Keratinocyte (primary cell): ENCODE results near the gene MIER2. TPM values are rescaled to one million over a fixed set of nuclear protein-coding genes. Genes with fewer than 3 reads are reported as not detected.

Experiments used
- DNase-seq: peaks from one replicate; pipeline ENCODE4 v3.0.0-alpha.2; 2011; ENCODE audit warnings: low read depth, missing footprints, low spot score
- FAIRE-seq: peaks from 2 replicates; lab custom pipeline; 2011; peaks lifted over from hg19 to GRCh38; lab: Jason Lieb, UNC
- H2AFZ ChIP-seq: 2 replicates; pipeline ENCODE4 v1.6.0; 2012; ENCODE audit warnings: low read length, control low read depth, inconsistent platforms; ENCODE audit not compliant: control insufficient read depth
- H3K27ac ChIP-seq: 2 replicates; pipeline ENCODE4 v1.5.1; 2011; ENCODE audit warnings: low read length; ENCODE audit not compliant: control insufficient read depth, insufficient read depth
- H3K27me3 ChIP-seq: 3 replicates; pipeline ENCODE4 v1.6.0; 2011; ENCODE audit warnings: low read length; ENCODE audit not compliant: control insufficient read depth, insufficient read depth; ENCODE audit errors: extremely low read depth
- H3K36me3 ChIP-seq, 2 experiments: 2 replicates in 1 of 2; 3 replicates in 1 of 2; pipeline ENCODE4 v1.5.1; 2011; ENCODE audit warnings: low read length in 2 of 2, mild to moderate bottlenecking in 1 of 2; ENCODE audit not compliant: control insufficient read depth in 2 of 2, insufficient read depth in 2 of 2; ENCODE audit errors: extremely low read depth in 1 of 2
- H3K4me1 ChIP-seq: 3 replicates; pipeline ENCODE4 v1.5.1; 2011; ENCODE audit warnings: low read length; ENCODE audit not compliant: control insufficient read depth, insufficient read depth; ENCODE audit errors: extremely low read depth
- H3K4me2 ChIP-seq: 3 replicates; pipeline ENCODE4 v1.6.0; 2011; ENCODE audit warnings: low read depth, low read length; ENCODE audit not compliant: control insufficient read depth, insufficient read depth; ENCODE audit errors: extremely low read depth
- H3K4me3 ChIP-seq, 3 experiments: fragments of 200-600 bp in 1 of 3; sonication (generic) in 1 of 3; 2 replicates in 2 of 3; 3 replicates in 1 of 3; pipeline ENCODE4 v1.5.1; 2011 to 2016; ENCODE audit warnings: low read length in 3 of 3, mild to moderate bottlenecking in 3 of 3, control low read depth in 2 of 3, inconsistent platforms in 1 of 3, low read depth in 1 of 3, mixed read lengths in 1 of 3, mixed run types in 1 of 3, moderate library complexity in 1 of 3; ENCODE audit not compliant: control insufficient read depth in 2 of 3, insufficient read depth in 2 of 3; ENCODE audit errors: extremely low read depth in 1 of 3
- H3K79me2 ChIP-seq: 2 replicates; pipeline ENCODE4 v1.6.0; 2012; ENCODE audit warnings: low read length; ENCODE audit not compliant: control insufficient read depth, insufficient read depth
- H3K9ac ChIP-seq: 3 replicates; pipeline ENCODE4 v1.6.0; 2011; ENCODE audit warnings: low read length; ENCODE audit not compliant: control insufficient read depth, insufficient read depth; ENCODE audit errors: extremely low read depth
- H3K9me1 ChIP-seq: 3 replicates; pipeline ENCODE4 v1.6.0; 2011; ENCODE audit warnings: low read length; ENCODE audit not compliant: control insufficient read depth, insufficient read depth; ENCODE audit errors: extremely low read depth
- H3K9me3 ChIP-seq: 2 replicates; pipeline ENCODE4 v1.5.1; 2012; ENCODE audit warnings: low read depth, low read length; ENCODE audit not compliant: control insufficient read depth
- H4K20me1 ChIP-seq: 3 replicates; pipeline ENCODE4 v1.6.0; 2011; ENCODE audit warnings: low read length; ENCODE audit not compliant: control insufficient read depth, insufficient read depth; ENCODE audit errors: extremely low read depth
- CTCF ChIP-seq, 3 experiments: IDR thresholded peaks in 1 of 3; conservative IDR thresholded peaks in 1 of 3; optimal IDR thresholded peaks in 1 of 3; 2 replicates in 2 of 3; 3 replicates in 1 of 3; pipeline versions ENCODE3 to v1.5.1; 2011; ENCODE audit warnings: low read length in 3 of 3, mild to moderate bottlenecking in 3 of 3, moderate library complexity in 2 of 3, control low read depth in 1 of 3, inconsistent platforms in 1 of 3; ENCODE audit not compliant: insufficient read depth in 2 of 3; ENCODE audit errors: extremely low read depth in 1 of 3
- EZH2 ChIP-seq: IDR thresholded peaks from one replicate; pipeline ENCODE4 v1.6.1; 2012; ENCODE audit warnings: inconsistent platforms, mild to moderate bottlenecking, low read length, moderate library complexity
- dilution Hi-C: fragments of 300-500 bp; cut with MboI; formaldehyde crosslinking; loops from one replicate; pipeline ENCODE4 v1.7.0; 2020; ENCODE audit warnings: low sequenced_read_pairs; ENCODE audit not compliant: extremely low pct_ligation_motif_present
- polyA plus RNA-seq, 5 experiments: library from polyadenylated mRNA; depleted of rRNA in 3 of 5; stranded (reverse) in 3 of 5; stranded (forward) in 1 of 5; unstranded in 1 of 5; fragments of >200 nt; gene quantifications; 1 replicate in 1 of 5; 2 replicates in 3 of 5; 3 replicates in 1 of 5; pipeline versions ENCODE4 v1.2.1 to v1.2.3, GENCODE V29; 2011 to 2012; ENCODE audit warnings: missing spikeins in 2 of 5, low read depth in 1 of 5, low replicate concordance in 1 of 5

Gene MIER2
- polyA plus RNA-seq, 1 donor (not counting 4 experiments of a cell fraction or from before 2014, with no cell fraction given): 16.3 TPM

- no peak for FAIRE-seq
- no peak for DNase-seq
- no peaks in the 10 kb centered on the region for H3K4me1 ChIP-seq
- no peaks in the 10 kb centered on the region for H3K27me3 ChIP-seq
- no peak overlapping the region for H3K4me3 ChIP-seq
- no peak overlapping the region for H3K27ac ChIP-seq
- no peak overlapping the region for H2AFZ ChIP-seq
- dilution Hi-C loops: no loop called here
- no peaks in the 10 kb centered on the region for H3K79me2 ChIP-seq
- H3K36me3 ChIP-seq: peaks cover 0 to 2% of the 10 kb centered on the region in 2 experiments
- no peaks in the 10 kb centered on the region for H3K9me1 ChIP-seq
- no peak overlapping the region for H3K9ac ChIP-seq
- no peak overlapping the region for H3K4me2 ChIP-seq
- H4K20me1 ChIP-seq: no peaks in the 10 kb centered on the region
- no peaks in the 10 kb centered on the region for H3K9me3 ChIP-seq
- no peak for TF ChIP-seq CTCF (optimal IDR thresholded peaks at IDR 0.05 in 1 of 3, IDR thresholded peaks at IDR 0.05 in 1 of 3, conservative IDR thresholded peaks at IDR 0.05 in 1 of 3; ENCODE audit: extremely low read depth in 1 of 3, insufficient read depth in 2 of 3, low read length in 3 of 3)
- no peak for TF ChIP-seq EZH2
Observed at GRCh38 chr19:280541-281009, 64.0 kb downstream of the MIER2 start.

GRCh38 chr19:279656-280055, 64.9 kb downstream of the MIER2 start:
- DNase-seq (no peak), FAIRE-seq (no peak)
- peaks cover 0 to 2% of the 10 kb centered on the region in 2 experiments for H3K36me3 ChIP-seq
- H4K20me1 ChIP-seq: no peaks in the 10 kb centered on the region
- no peaks in the 10 kb centered on the region for H3K27me3 ChIP-seq
- H3K79me2 ChIP-seq: no peaks in the 10 kb centered on the region
- H2AFZ ChIP-seq: no peak overlapping the region
- no peaks in the 10 kb centered on the region for H3K9me1 ChIP-seq
- dilution Hi-C loops: no loop called here
- no peaks in the 10 kb centered on the region for H3K9me3 ChIP-seq
- no peak overlapping the region for H3K9ac ChIP-seq
- TF ChIP-seq CTCF (optimal IDR thresholded peaks at IDR 0.05 in 1 of 3, IDR thresholded peaks at IDR 0.05 in 1 of 3, conservative IDR thresholded peaks at IDR 0.05 in 1 of 3; ENCODE audit: extremely low read depth in 1 of 3, insufficient read depth in 2 of 3, low read length in 3 of 3) (no peak), EZH2 (no peak)
- no peak overlapping the region for H3K27ac ChIP-seq
- no peaks in the 10 kb centered on the region for H3K4me1 ChIP-seq
- no peak overlapping the region for H3K4me2 ChIP-seq
- no peak overlapping the region for H3K4me3 ChIP-seq
